Activated naive CD4-positive, alpha-beta T cell treated with anti-CD3 and anti-CD28 coated beads for 36 hours (primary cell): Measurements from ENCODE around the gene ADGRV1. TPM values are rescaled to one million over a fixed set of nuclear protein-coding genes. Genes with fewer than 3 reads are reported as not detected.

Experiments used
- CTCF ChIA-PET: fragments of 350-600 bp; sonication (Branson Sonifier 250); formaldehyde crosslinking; loops from one replicate; lab custom pipeline; 2021; ENCODE audit warnings: antibody characterized with exemption; lab: Charles Lee
- DNase-seq: peaks from one replicate; pipeline ENCODE4 v3.0.0-alpha.2; 2020
- H3K27ac Mint-ChIP-seq: one replicate; pipeline ENCODE4 v1.8.0; 2021; ENCODE audit warnings: mild to moderate bottlenecking, mixed read lengths
- H3K27me3 Mint-ChIP-seq: one replicate; pipeline ENCODE4 v1.8.0; 2021; ENCODE audit warnings: low read depth, mixed read lengths
- H3K36me3 Mint-ChIP-seq: one replicate; pipeline ENCODE4 v1.8.0; 2021; ENCODE audit warnings: low read depth, mixed read lengths
- H3K4me1 Mint-ChIP-seq: one replicate; pipeline ENCODE4 v1.8.0; 2021; ENCODE audit warnings: low read depth, mixed read lengths
- H3K4me3 Mint-ChIP-seq: one replicate; pipeline ENCODE4 v1.8.0; 2021; ENCODE audit warnings: mild to moderate bottlenecking, moderate library complexity, mixed read lengths
- H3K9me3 Mint-ChIP-seq: one replicate; pipeline ENCODE4 v1.8.0; 2021; ENCODE audit warnings: mixed read lengths
- intact Hi-C: fragments of 100-400 bp; cut with micrococcal nuclease; formaldehyde crosslinking; loops from one replicate; pipeline ENCODE4 v1.15.1; 2023
- total RNA-seq, 2 experiments: library from RNA; stranded (reverse); gene quantifications; one replicate each; pipeline ENCODE4 v1.2.3, GENCODE V29; 2021

The ADGRV1 gene
- total RNA-seq, 2 experiments from 2014 or later: not detected

GRCh38 chr5:91183743-91184142 lies 625.1 kb downstream of the ADGRV1 start:
- H3K4me3 Mint-ChIP-seq: no peak overlapping the region
- H3K36me3 Mint-ChIP-seq: no peaks in the 10 kb centered on the region
- no peak overlapping the region for H3K27ac Mint-ChIP-seq
- intact Hi-C loops: no loop called here
- peaks cover 10% of the 10 kb centered on the region for H3K27me3 Mint-ChIP-seq
- CTCF ChIA-PET: interaction anchor here (0.6 to 3.5 kb wide), 3 partner anchors 201 to 252 kb away, joined by 3 to 17 read pairs (median 9); no protein-coding TSS in a partner anchor
- H3K4me1 Mint-ChIP-seq: peaks cover 9% of the 10 kb centered on the region
- H3K9me3 Mint-ChIP-seq: no peaks in the 10 kb centered on the region
- no peak for DNase-seq

- Mint-ChIP-seq H3K27ac (no peak overlapping the region), H3K36me3 (no peaks in the 10 kb centered on the region), H3K27me3 (peaks cover 10% of the 10 kb centered on the region), H3K9me3 (no peaks in the 10 kb centered on the region), H3K4me3 (no peak overlapping the region), H3K4me1 (peaks cover 9% of the 10 kb centered on the region)
- intact Hi-C loops: no loop called here
- no peak for DNase-seq
- CTCF ChIA-PET: no interaction called here
These were observed 627.5 kb downstream of the ADGRV1 start for GRCh38 chr5:91186101-91186500.

- DNase-seq: no peak
- intact Hi-C loops: no loop called here
- no peaks in the 10 kb centered on the region for H3K9me3 Mint-ChIP-seq
- H3K4me1 Mint-ChIP-seq: peaks cover 9% of the 10 kb centered on the region
- H3K27me3 Mint-ChIP-seq: peaks cover 10% of the 10 kb centered on the region
- H3K27ac Mint-ChIP-seq: no peak overlapping the region
- CTCF ChIA-PET: no interaction called here
- no peaks in the 10 kb centered on the region for H3K36me3 Mint-ChIP-seq
- H3K4me3 Mint-ChIP-seq: no peak overlapping the region
These were observed 628.4 kb downstream of the ADGRV1 start for GRCh38 chr5:91187032-91187431.

GRCh38 chr5:91188755-91189154 lies 630.2 kb downstream of the ADGRV1 start:
- intact Hi-C loops: no loop called here
- Mint-ChIP-seq H3K36me3 (no peaks in the 10 kb centered on the region), H3K27me3 (peaks cover 10% of the 10 kb centered on the region), H3K4me1 (peaks cover 3% of the 10 kb centered on the region), H3K27ac (no peak overlapping the region), H3K4me3 (no peak overlapping the region), H3K9me3 (no peaks in the 10 kb centered on the region)
- CTCF ChIA-PET: interaction anchor here (0.6 kb wide), 1 partner anchor 231 kb away, joined by 3 read pairs; no protein-coding TSS in a partner anchor
- no peak for DNase-seq

GRCh38 chr5:91189480-91190313 lies 631.1 kb downstream of the ADGRV1 start:
- no peaks in the 10 kb centered on the region for H3K36me3 Mint-ChIP-seq
- DNase-seq: no peak
- H3K4me3 Mint-ChIP-seq: no peak overlapping the region
- CTCF ChIA-PET: no interaction called here
- H3K27me3 Mint-ChIP-seq: peaks cover 10% of the 10 kb centered on the region
- no peaks in the 10 kb centered on the region for H3K9me3 Mint-ChIP-seq
- no peak overlapping the region for H3K27ac Mint-ChIP-seq
- no peaks in the 10 kb centered on the region for H3K4me1 Mint-ChIP-seq
- intact Hi-C loops: no loop called here

- Mint-ChIP-seq H3K4me1 (no peaks in the 10 kb centered on the region), H3K36me3 (no peaks in the 10 kb centered on the region), H3K27me3 (peaks cover 10% of the 10 kb centered on the region), H3K4me3 (no peak overlapping the region), H3K27ac (no peak overlapping the region), H3K9me3 (no peaks in the 10 kb centered on the region)
- DNase-seq: no peak
- CTCF ChIA-PET: no interaction called here
- intact Hi-C loops: no loop called here
These were observed 631.7 kb downstream of the ADGRV1 start for GRCh38 chr5:91190314-91190690.

GRCh38 chr5:91194824-91195381 lies 636.3 kb downstream of the ADGRV1 start:
- no peaks in the 10 kb centered on the region for H3K36me3 Mint-ChIP-seq
- no peak for DNase-seq
- H3K9me3 Mint-ChIP-seq: no peaks in the 10 kb centered on the region
- H3K27me3 Mint-ChIP-seq: peaks cover 8% of the 10 kb centered on the region
- intact Hi-C loops: no loop called here
- H3K4me3 Mint-ChIP-seq: no peak overlapping the region
- H3K27ac Mint-ChIP-seq: no peak overlapping the region
- no peaks in the 10 kb centered on the region for H3K4me1 Mint-ChIP-seq
- CTCF ChIA-PET: interaction anchor here (0.7 kb wide), 1 partner anchor 190 kb away, joined by 3 read pairs; no protein-coding TSS in a partner anchor

- no peaks in the 10 kb centered on the region for H3K9me3 Mint-ChIP-seq
- intact Hi-C loops: no loop called here
- DNase-seq: no peak
- CTCF ChIA-PET: no interaction called here
- no peak overlapping the region for H3K27ac Mint-ChIP-seq
- H3K36me3 Mint-ChIP-seq: no peaks in the 10 kb centered on the region
- H3K4me1 Mint-ChIP-seq: no peaks in the 10 kb centered on the region
- peaks cover 8% of the 10 kb centered on the region for H3K27me3 Mint-ChIP-seq
- no peak overlapping the region for H3K4me3 Mint-ChIP-seq
These were observed 642.1 kb downstream of the ADGRV1 start for GRCh38 chr5:91200692-91201091.

GRCh38 chr5:91206103-91206502 lies 647.5 kb downstream of the ADGRV1 start:
- DNase-seq: no peak
- no peak overlapping the region for H3K4me3 Mint-ChIP-seq
- no peaks in the 10 kb centered on the region for H3K36me3 Mint-ChIP-seq
- H3K9me3 Mint-ChIP-seq: no peaks in the 10 kb centered on the region
- H3K4me1 Mint-ChIP-seq: no peaks in the 10 kb centered on the region
- H3K27me3 Mint-ChIP-seq: no peaks in the 10 kb centered on the region
- intact Hi-C loops: no loop called here
- H3K27ac Mint-ChIP-seq: no peak overlapping the region
- CTCF ChIA-PET: interaction anchor here (0.9 to 1.2 kb wide), 3 partner anchors 13 to 213 kb away, joined by 3 to 5 read pairs (median 3); no protein-coding TSS in a partner anchor

- H3K4me3 Mint-ChIP-seq: no peak overlapping the region
- CTCF ChIA-PET: interaction anchor here (0.6 to 1.2 kb wide), 6 partner anchors 12 to 717 kb away, joined by 3 to 7 read pairs (median 3); no protein-coding TSS in a partner anchor
- DNase-seq: no peak
- intact Hi-C loops: no loop called here
- H3K27ac Mint-ChIP-seq: no peak overlapping the region
- no peaks in the 10 kb centered on the region for H3K27me3 Mint-ChIP-seq
- H3K9me3 Mint-ChIP-seq: no peaks in the 10 kb centered on the region
- H3K4me1 Mint-ChIP-seq: no peaks in the 10 kb centered on the region
- H3K36me3 Mint-ChIP-seq: no peaks in the 10 kb centered on the region
These were observed 648.1 kb downstream of the ADGRV1 start for GRCh38 chr5:91206734-91207133.

- intact Hi-C loops: no loop called here
- Mint-ChIP-seq H3K4me1 (no peaks in the 10 kb centered on the region), H3K27me3 (no peaks in the 10 kb centered on the region), H3K27ac (no peak overlapping the region), H3K36me3 (no peaks in the 10 kb centered on the region), H3K9me3 (no peaks in the 10 kb centered on the region), H3K4me3 (no peak overlapping the region)
- CTCF ChIA-PET: interaction anchor here (0.6 to 1.2 kb wide), 6 partner anchors 12 to 717 kb away, joined by 3 to 7 read pairs (median 4); no protein-coding TSS in a partner anchor
- DNase-seq: no peak
These were observed 648.7 kb downstream of the ADGRV1 start for GRCh38 chr5:91207248-91207647.

GRCh38 chr5:91211997-91212713 lies 653.6 kb downstream of the ADGRV1 start:
- no peaks in the 10 kb centered on the region for H3K36me3 Mint-ChIP-seq
- no peak for DNase-seq
- no peak overlapping the region for H3K27ac Mint-ChIP-seq
- H3K9me3 Mint-ChIP-seq: no peaks in the 10 kb centered on the region
- H3K4me1 Mint-ChIP-seq: no peaks in the 10 kb centered on the region
- intact Hi-C loops: no loop called here
- CTCF ChIA-PET: no interaction called here
- no peaks in the 10 kb centered on the region for H3K27me3 Mint-ChIP-seq
- H3K4me3 Mint-ChIP-seq: no peak overlapping the region
